Smooth muscle cell (in vitro differentiated cells): ENCODE data around the gene NTRK2. TPM values are rescaled to one million over a fixed set of nuclear protein-coding genes. Genes with fewer than 3 reads are reported as not detected.
A peak's percentile ranks its signal among the peaks of the same experiment; 100 is the strongest.

Experiments
- DNase-seq: peaks from one replicate; lab custom pipeline; 2025; ENCODE audit not compliant: unreplicated experiment; lab: John Stamatoyannopoulos, UW
- H2AFZ ChIP-seq: fragments of 200-600 bp; sonication (generic); 2 replicates; pipeline ENCODE4 v1.6.0; 2016; ENCODE audit warnings: antibody characterized with exemption, low read depth, mild to moderate bottlenecking
- H3F3A ChIP-seq: fragments of 200-600 bp; sonication (generic); 2 replicates; pipeline ENCODE4 v1.6.0; 2017; ENCODE audit warnings: antibody characterized with exemption, low read depth
- H3K27ac ChIP-seq: fragments of 200-600 bp; sonication (generic); 2 replicates; pipeline ENCODE4 v1.5.1; 2016; ENCODE audit warnings: low read depth, mild to moderate bottlenecking
- H3K27me3 ChIP-seq: fragments of 200-600 bp; sonication (generic); 2 replicates; pipeline ENCODE4 v1.6.1; 2016; ENCODE audit warnings: low read depth, mild to moderate bottlenecking
- H3K36me3 ChIP-seq: fragments of 200-600 bp; sonication (generic); 2 replicates; pipeline ENCODE4 v1.5.1; 2016; ENCODE audit warnings: low read depth
- H3K4me1 ChIP-seq: fragments of 200-600 bp; sonication (generic); 2 replicates; pipeline ENCODE4 v1.5.1; 2016; ENCODE audit warnings: low read depth
- H3K4me2 ChIP-seq: fragments of 200-600 bp; sonication (generic); 2 replicates; pipeline ENCODE4 v1.6.0; 2016; ENCODE audit warnings: mild to moderate bottlenecking
- H3K4me3 ChIP-seq: fragments of 200-600 bp; sonication (generic); 2 replicates; pipeline ENCODE4 v1.5.1; 2016; ENCODE audit warnings: mild to moderate bottlenecking
- H3K79me2 ChIP-seq: fragments of 200-600 bp; sonication (generic); 2 replicates; pipeline ENCODE4 v1.6.0; 2016; ENCODE audit warnings: low read depth, mild to moderate bottlenecking
- H3K9ac ChIP-seq: fragments of 200-600 bp; sonication (generic); 2 replicates; pipeline ENCODE4 v1.6.0; 2016; ENCODE audit warnings: low read depth
- H3K9me3 ChIP-seq: fragments of 200-600 bp; sonication (generic); replicated peaks from 2 replicates; pipeline ENCODE4 v1.5.1; 2016; ENCODE audit warnings: low read depth
- H4K20me1 ChIP-seq: fragments of 200-600 bp; sonication (generic); 2 replicates; pipeline ENCODE4 v1.6.0; 2016; ENCODE audit warnings: low read depth
- WGBS: methylation state at CpG from one replicate; pipeline ENCODE4 v1.1.7; 2016; ENCODE audit warnings: low lambda C conversion rate; 5-methylcytosine and 5-hydroxymethylcytosine counted together
- polyA plus RNA-seq: library from polyadenylated mRNA; unstranded; fragments of >200 nt; fragmentation: Nextera tagmentation; extraction: Ambion mirVana; gene quantifications from 2 replicates; pipeline ENCODE4 v1.2.1, GENCODE V29; 2016
- total RNA-seq: library from RNA; depleted of rRNA; stranded (reverse); fragments of >200 nt; gene quantifications from 2 replicates; pipeline ENCODE4 v1.2.3, GENCODE V29; 2014
- TF ChIP-seq, protein P1 (sequence below): fragments of 200-600 bp; sonication (generic); IDR thresholded peaks from 2 replicates; pipeline ENCODE4 v1.5.1; 2017; ENCODE audit warnings: borderline replicate concordance, mild to moderate bottlenecking, antibody characterized with exemption; ENCODE audit not compliant: insufficient read depth, poor library complexity, severe bottlenecking

Gene NTRK2
- total and polyA plus RNA-seq, 2 experiments from 2014 or later, result 1.7 to 3.9 TPM

DNA sequence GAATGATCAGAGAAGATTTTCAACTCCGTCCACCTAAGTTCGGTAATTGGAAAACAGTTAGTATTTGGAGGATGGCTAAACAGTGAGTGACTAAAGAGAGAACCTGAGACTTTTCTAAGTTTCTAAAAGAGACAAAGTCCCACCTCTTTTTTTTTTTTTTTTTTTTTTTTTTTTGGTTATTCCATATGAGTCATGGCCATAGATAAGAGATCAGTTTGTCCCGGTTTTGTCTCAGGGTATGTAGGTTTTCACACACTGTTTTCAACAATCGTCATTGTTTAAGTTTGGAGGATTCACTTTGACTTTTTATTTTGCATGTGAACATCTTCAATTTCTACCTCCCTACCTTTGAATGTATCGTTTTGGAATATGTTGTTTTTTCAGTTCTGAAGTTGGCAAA, 85.9 kb downstream of the NTRK2 start:
- H3K4me1 ChIP-seq, result no peaks in the 10 kb centered on the region
- no peak overlapping the region for H3K9ac ChIP-seq
- H3K36me3 ChIP-seq, result no peaks in the 10 kb centered on the region
- H3F3A ChIP-seq, result no peaks in the 10 kb centered on the region
- peak overlapping the region; percentile 46 for H3K27ac ChIP-seq
- no peaks in the 10 kb centered on the region for H3K9me3 ChIP-seq
- H3K79me2 ChIP-seq, result no peaks in the 10 kb centered on the region
- TF ChIP-seq, protein P1, sequence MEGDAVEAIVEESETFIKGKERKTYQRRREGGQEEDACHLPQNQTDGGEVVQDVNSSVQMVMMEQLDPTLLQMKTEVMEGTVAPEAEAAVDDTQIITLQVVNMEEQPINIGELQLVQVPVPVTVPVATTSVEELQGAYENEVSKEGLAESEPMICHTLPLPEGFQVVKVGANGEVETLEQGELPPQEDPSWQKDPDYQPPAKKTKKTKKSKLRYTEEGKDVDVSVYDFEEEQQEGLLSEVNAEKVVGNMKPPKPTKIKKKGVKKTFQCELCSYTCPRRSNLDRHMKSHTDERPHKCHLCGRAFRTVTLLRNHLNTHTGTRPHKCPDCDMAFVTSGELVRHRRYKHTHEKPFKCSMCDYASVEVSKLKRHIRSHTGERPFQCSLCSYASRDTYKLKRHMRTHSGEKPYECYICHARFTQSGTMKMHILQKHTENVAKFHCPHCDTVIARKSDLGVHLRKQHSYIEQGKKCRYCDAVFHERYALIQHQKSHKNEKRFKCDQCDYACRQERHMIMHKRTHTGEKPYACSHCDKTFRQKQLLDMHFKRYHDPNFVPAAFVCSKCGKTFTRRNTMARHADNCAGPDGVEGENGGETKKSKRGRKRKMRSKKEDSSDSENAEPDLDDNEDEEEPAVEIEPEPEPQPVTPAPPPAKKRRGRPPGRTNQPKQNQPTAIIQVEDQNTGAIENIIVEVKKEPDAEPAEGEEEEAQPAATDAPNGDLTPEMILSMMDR, result no peak
- no peaks in the 10 kb centered on the region for H3K27me3 ChIP-seq
- H3K4me3 ChIP-seq, result no peak overlapping the region
- H2AFZ ChIP-seq, result no peak overlapping the region
- DNase-seq, result no peak
- 75% methylated on average over 5 of the region's 5 CpGs for WGBS
- peak overlapping the region; percentile 22 for H3K4me2 ChIP-seq
- H4K20me1 ChIP-seq, result no peaks in the 10 kb centered on the region

DNA sequence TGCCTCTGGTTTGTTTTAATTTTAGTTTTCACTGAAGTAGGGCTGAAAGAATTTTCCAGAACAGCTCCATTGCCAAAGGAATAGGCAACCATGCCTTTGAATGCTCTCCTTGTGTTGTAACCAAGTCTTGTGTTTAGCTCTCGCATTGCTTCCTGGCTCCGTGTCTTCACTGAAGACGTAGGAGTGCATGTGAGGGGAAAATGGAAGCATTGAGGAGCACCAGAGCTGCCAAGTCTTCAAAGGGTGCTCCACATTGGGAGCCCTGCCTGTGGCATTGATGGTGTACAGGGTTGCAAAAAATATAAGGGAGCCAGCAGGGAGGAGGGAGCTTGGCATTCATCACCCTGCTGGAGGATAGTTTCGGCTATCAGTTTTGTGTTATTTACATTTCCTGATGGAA, 86.6 kb downstream of the NTRK2 start:
- H3K4me3 ChIP-seq, result no peak overlapping the region
- no peaks in the 10 kb centered on the region for H3K79me2 ChIP-seq
- H2AFZ ChIP-seq, result no peak overlapping the region
- DNase-seq, result no peak
- no peak overlapping the region for H3K27ac ChIP-seq
- H3K9ac ChIP-seq, result no peak overlapping the region
- H3K4me1 ChIP-seq, result no peaks in the 10 kb centered on the region
- H4K20me1 ChIP-seq, result no peaks in the 10 kb centered on the region
- TF ChIP-seq, protein P1, result no peak
- H3K4me2 ChIP-seq, result no peak overlapping the region
- 96% methylated on average over 4 of the region's 4 CpGs for WGBS
- H3K36me3 ChIP-seq, result no peaks in the 10 kb centered on the region
- H3F3A ChIP-seq, result no peaks in the 10 kb centered on the region
- H3K27me3 ChIP-seq, result no peaks in the 10 kb centered on the region
- H3K9me3 ChIP-seq, result no peaks in the 10 kb centered on the region

DNA sequence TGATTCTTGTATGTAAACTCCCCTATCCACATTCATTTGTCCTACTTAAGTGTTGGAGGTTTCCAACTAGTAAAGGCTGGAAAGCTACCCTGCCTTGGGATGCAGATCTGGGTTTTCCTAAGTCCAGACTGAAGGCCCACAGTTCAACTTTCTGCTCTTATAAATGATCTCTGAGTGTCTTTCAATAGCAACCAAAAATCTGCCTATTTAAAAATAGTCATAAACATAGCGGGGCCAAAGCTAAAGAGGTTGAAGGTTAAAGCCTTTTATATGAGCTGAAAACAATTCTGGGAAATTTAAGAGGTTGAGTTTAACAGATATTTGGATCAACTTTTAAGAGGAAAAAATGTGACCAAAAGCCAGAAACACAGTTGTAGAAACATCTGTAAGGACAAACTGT, 87.2 kb downstream of the NTRK2 start:
- no peaks in the 10 kb centered on the region for H3K27me3 ChIP-seq
- no peaks in the 10 kb centered on the region for H3F3A ChIP-seq
- no peak for DNase-seq
- no peaks in the 10 kb centered on the region for H3K79me2 ChIP-seq
- TF ChIP-seq, protein P1, result no peak
- H3K9me3 ChIP-seq, result no peaks in the 10 kb centered on the region
- 93% methylated on average over 1 of the region's 1 CpG for WGBS
- no peak overlapping the region for H3K4me2 ChIP-seq
- no peak overlapping the region for H3K9ac ChIP-seq
- no peaks in the 10 kb centered on the region for H3K4me1 ChIP-seq
- no peak overlapping the region for H3K4me3 ChIP-seq
- H2AFZ ChIP-seq, result no peak overlapping the region
- H3K36me3 ChIP-seq, result no peaks in the 10 kb centered on the region
- no peak overlapping the region for H3K27ac ChIP-seq
- no peaks in the 10 kb centered on the region for H4K20me1 ChIP-seq

DNA sequence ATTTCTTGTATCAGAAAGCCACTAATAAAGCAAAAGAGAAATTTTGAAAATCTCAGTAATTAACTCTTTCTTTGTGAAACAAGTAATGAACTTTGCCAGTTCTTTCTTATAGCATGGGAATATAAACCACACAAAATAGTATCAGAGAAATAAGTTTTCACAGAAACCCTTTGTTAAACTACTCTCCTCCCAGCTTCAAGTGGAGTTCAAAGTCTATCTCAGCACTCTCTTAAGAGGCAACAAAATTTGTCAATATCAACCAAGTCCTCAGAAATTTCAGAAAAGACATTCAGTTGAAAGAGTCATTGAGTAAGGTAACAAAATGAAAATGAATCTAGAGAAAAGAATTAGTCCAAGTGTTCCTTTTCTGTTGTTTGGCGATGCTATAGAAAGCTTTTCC, 89.3 kb downstream of the NTRK2 start:
- TF ChIP-seq, protein P1, result no peak
- H3F3A ChIP-seq, result no peaks in the 10 kb centered on the region
- H3K4me1 ChIP-seq, result no peaks in the 10 kb centered on the region
- DNase-seq, result no peak
- no peaks in the 10 kb centered on the region for H3K79me2 ChIP-seq
- H4K20me1 ChIP-seq, result no peaks in the 10 kb centered on the region
- no peak overlapping the region for H3K4me3 ChIP-seq
- 94% methylated on average over 1 of the region's 1 CpG for WGBS
- no peak overlapping the region for H3K9ac ChIP-seq
- peak overlapping the region; percentile 79 for H3K27ac ChIP-seq
- H3K9me3 ChIP-seq, result no peaks in the 10 kb centered on the region
- no peaks in the 10 kb centered on the region for H3K36me3 ChIP-seq
- H3K27me3 ChIP-seq, result no peaks in the 10 kb centered on the region
- H2AFZ ChIP-seq, result peak overlapping the region; percentile 9
- no peak overlapping the region for H3K4me2 ChIP-seq
